Astrocyte of the hippocampus (primary cell): ENCODE measurements around the gene PTPRG.
A peak's percentile ranks its signal among the peaks of the same experiment; 100 is the strongest.

Experiments used
- DNase-seq: peaks from one replicate; pipeline ENCODE4 v3.0.0; 2011; ENCODE audit warnings: low read depth, low spot score

PTPRG gene

DNA sequence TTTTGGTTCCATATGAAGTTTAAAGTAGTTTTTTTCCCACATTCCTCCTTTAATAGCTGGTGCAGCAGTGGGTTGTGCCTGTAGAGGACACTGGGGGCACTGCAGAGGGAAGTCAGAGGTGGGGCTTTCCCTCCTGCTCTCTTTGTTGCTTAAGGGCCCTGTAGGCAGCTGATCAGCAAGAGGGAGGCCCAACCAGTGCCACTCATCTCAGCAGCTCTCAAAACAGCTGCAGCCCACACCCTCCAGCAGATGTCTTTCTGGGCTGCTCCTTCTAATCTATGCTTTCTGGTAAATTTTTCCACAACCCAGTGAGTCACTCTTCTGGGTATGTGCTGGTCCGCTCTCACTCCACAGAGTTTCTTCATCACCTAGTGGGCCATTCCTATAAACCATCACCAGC lies 548.2 kb downstream of the PTPRG start:
- peak; percentile 82 for DNase-seq

DNA sequence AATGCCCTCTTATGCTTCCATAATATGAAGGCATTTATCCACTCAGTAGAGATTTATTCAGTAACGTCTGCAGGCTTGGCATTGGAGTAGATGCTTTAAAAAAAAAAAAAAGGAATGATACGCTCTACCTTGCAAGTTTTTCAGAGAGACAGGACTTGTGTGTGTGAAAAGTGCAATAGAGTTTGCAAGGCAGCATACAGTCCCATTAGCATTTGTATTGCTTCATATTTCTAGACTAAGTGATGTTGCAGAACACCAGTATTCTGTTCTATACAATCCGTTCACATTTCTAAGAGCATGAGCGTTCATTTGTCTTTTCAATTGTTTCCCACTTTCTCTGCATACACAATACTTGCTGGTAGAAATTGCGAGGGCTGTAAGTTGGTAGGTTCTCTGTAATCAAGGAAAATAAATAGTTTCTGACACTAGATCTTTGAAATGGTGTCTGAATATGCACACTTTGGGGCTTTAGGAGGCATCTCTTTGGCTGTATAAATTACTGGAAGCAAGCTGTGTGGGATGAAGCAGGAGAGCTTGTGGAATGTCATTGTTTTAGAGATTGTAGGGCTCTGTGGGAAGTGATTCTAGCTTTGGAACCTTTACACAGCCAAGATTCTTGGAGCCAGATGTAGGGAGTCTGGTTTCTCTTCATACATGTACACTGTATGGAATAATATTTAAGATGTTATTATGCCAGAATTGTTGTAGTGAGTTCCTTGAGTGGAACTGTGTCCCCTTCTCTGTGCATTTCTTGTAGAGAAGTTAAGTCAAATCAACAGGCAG lies 549.3 kb downstream of the PTPRG start:
- peak; percentile 29 for DNase-seq

DNA sequence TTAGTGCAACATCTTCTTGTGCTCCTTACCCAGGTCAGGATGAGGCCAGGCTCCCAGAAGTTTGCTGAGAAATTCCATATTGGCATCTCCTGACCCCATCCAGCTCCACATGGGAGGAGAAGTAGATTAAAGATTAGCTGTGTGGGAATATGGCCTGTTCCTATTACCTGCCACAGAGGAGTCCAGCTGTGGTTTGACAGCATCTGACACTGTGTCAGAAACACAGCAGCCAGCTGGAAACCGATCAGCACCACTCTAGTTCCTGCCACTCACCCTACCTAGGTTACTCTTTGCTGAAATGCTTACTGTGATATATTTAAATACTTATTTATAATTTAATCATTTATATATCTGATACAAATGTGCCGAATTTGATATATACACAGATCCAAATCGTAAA lies 551.7 kb downstream of the PTPRG start:
- DNase-seq: no peak

DNA sequence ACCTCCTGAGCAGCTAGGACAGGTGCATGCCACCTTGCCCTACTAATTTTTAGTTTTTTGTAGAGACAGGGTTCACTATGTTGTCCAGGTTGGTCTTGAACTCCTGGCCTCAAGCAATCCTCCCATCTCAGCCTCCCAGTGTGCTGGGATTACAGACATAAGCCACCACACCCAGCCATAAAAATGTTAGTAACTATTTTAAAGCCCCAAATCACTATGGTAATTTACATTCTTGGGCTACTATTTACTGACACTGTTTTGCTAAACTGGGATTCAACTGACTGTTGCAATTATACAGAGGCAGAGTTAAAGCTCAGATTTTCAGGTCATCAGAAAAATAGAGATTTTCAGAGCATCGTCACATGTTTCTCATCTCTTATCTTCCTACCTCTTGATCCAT lies 553.4 kb downstream of the PTPRG start:
- DNase-seq: no peak

DNA sequence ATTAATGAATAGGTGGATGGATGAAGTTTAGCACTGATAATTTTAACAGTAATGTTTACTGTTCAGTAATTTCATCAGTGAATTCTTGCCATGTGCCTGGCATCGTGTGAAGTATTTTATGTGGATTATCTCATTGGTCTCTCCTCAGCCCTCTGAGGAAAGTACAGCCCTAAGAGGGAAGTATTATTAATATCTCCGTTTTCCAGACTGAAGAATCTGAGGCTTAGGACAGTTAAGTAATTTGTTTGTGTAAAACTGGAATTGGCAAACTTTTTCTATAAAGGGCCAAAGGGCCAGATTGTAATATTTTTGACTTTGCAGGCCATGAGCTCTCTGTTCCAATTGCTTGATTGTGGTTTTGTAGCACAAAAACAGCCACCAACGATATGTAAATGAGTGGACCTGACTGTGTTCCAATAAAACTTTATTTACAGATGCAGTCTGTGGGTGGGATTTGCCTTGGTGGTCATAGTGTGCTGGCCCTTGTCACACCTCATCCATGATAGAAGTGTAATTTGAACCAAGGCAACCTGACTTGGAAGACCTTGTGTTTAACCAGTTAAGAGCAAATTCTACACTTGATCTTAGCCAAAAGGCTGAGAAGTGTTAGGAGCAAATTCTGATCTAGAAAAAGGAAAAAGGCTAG lies 556.7 kb downstream of the PTPRG start:
- no peak for DNase-seq

DNA sequence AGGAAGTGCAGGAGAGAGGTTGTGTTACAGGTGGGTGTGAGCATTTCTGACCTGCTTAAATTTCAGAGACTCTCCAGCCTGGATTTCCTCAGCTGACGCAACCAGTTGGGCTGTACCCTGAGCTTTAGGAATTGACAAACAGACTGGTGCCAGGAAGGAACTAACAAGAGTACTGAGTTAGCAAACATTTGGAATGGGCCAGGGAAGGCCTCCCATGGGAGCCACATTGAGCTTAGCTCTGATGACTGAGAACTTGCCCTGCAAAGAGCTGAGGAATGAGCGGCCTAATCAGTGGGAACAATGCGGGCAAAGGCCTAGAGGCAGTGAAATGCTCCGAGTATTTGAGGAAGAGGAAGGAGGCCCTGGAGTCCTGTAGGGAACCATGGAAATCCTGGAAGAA lies 557.8 kb downstream of the PTPRG start:
- DNase-seq: no peak

DNA sequence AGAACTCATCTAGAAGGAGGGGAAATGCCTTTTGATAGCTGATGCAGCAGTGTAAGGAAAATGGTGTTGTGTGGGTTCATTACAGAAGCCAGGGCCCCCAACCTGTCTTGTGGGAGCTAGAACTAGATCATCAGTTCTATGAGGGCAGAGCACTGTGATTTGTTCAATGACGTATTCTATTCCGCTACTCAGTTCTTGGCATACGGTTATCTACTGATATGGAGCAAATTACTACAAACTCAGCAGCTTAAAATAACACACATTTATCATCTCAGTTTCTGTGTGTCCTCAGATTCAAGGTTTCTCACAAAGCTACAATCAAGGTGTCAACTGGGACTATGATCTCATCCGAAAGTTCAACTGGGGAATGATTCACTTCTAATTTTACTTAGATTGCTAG lies 561.4 kb downstream of the PTPRG start:
- no peak for DNase-seq

DNA sequence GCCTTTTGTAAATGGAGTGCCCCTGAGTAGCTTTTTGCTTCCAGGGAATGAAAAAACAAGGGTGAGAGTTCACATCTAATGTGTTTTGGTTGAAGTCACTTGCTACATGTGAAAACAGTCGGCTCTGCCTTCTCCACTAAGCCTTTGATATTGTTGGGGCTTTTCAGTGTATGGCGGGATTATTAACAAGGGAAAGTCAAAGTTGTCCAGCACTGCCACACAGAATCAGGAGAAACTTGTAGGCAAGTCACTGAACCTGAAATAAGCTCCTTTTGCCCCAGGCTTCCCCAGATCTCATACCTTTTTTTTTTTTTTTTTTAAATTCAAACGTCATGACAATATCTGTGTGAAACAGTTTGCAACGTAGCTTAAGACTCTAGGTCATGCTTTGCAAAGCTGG lies 564.0 kb downstream of the PTPRG start:
- no peak for DNase-seq

DNA sequence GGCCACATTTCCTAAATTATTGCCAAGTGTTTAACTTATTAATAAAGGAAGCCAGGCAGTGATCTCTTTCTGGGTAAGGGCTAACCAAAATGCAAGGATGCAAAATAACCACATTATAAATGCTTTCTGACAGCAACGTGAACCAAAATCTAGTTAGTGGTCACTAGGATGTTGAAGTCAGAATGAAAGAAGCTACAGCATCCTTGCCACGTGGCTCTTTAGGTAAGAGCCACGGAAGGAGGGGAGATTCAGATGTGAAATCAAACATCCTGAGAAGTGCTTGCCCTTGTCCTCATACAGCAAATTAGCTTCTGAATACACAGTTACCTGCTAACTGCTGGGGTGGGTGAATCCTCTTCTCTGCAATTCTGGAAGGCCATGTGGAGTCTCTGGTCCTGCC lies 565.7 kb downstream of the PTPRG start:
- no peak for DNase-seq

DNA sequence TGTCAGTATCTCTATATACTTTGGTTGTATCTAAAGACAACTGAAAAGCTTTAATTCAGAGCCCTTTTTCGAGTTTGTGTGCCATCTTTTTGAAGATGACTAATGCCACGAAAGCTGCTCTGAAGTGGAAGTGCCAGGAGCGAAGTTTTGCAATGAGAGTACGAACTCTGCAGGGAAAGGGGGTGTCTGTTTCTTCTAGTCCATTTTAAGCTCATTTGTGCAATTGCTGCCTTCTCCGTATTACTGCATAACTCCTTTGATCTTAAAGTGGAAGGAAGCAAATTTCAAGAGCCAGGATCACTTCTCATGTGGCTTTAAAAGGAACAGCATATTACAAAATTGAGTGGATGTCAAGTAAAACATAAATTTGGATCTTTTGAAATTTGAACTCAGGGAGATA lies 566.7 kb downstream of the PTPRG start:
- no peak for DNase-seq

DNA sequence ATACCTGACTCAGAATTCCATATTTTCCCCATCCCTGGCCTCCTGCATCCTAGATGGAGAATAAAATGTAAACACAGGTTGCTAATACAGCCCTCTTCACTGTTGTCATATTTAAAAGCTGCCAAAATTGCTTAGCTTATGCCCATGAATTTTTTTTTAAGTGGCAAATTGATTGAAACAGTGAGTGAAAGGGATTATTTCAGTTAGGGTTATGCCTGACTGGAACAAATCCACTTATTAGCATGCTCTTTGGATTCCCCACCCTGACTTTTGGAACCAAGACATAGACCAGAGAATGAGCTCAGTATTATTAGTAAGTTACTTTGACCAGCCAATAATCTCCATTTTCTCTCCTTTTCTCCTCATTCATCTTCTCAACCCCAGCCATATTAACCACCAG lies 567.3 kb downstream of the PTPRG start:
- DNase-seq: no peak

DNA sequence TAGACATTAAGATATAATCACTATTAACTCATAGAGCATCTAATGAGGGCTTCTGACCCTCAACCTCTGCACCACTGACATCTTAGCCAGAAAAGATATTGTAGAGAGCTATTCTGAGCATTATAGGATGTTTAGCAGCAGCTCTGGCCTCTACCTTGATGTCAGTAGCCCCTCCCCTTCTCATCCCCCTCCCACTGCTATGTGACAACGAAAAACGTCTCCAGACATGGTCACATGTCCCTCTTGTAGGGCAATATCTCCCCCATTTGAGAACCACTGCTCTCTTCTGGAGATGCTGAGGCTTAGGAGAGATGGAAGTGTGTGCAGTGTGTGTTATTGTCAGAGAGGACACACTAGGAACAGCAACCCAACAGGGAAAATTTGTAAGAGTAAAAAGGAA lies 569.7 kb downstream of the PTPRG start:
- DNase-seq: no peak

DNA sequence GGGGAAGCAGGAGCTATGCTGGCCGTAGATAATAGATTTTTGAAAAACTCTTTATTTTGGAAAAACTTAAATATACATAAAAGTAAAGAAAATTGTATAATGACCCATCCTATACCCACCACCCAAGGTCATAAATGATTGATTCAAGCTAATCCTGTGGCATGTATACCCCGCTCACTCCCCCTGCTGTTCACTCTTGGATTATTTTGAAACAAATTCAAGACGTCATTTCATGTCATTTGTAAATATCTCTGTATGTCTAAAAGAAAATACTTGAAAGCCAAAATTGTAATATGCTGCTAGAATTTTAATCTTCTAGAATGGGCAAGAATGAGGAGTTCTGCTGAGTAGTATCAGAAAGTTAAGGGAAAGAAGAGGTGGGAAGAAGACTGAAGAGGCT lies 570.2 kb downstream of the PTPRG start:
- DNase-seq: peak; percentile 42

DNA sequence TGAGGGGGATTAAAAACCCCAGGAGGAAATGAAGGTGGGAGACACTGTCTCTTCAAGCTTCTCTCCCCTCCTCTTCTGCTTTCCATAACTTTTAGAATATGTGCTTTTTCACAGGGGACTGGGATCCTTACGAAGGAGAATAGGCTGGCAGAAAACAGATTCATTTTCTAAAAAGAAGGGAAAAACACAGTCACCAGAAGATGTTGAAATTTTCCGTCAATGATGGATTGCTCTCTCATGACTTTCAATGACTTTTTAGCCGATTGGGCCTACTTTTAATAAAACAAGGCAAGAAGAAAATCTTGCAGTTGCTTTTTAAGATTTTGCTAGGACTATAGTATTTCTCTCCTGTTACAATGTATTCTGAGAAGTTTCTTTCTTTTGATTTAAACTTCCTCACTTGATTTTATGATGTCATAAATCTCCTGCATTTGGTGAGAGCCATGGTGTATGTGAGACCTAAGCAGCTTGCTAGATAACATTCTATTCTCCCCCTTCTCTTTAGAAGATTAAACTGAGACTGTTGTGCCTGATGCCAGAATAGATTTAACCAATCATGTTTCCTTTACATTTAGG lies 570.7 kb downstream of the PTPRG start:
- DNase-seq: no peak

DNA sequence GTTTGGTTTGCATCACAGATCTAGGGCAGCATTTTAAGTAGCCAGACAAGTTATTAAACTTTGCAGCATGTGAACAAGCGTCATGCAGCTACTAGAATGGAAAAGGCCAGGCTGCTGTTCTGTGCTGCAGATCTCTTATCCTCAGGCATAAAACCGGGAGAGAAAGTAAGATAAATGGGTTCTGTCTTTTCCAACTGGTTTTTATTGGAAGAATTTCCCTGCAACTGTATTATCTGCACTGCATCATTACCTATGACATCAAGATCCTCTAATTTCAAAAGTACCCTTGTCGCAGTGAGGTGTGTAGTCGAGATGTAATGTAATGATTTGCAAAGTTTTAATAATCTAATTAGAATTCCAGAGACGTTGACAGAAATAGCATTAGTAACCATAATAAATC lies 571.6 kb downstream of the PTPRG start:
- no peak for DNase-seq

DNA sequence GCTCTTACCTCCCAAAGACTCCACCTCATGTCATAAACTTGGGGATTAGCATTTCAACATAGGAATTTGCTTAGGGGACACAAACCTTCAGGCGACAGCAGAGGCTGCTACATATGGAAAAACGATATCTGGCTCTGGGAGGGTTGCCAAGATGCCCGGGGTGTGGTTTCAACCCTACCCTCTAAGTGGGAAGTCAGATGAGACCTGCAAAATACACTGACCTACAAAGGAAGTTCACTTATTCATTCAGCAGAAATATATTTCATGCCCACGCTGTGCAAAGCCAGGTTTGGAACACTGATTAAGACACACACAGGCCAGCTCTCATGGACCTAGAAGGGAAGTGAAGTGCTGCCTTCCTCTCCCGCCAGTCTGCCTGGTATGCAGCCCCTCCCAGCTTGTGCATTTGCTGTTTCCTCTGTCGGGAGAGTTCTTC lies 572.7 kb downstream of the PTPRG start:
- DNase-seq: peak; percentile 14

DNA sequence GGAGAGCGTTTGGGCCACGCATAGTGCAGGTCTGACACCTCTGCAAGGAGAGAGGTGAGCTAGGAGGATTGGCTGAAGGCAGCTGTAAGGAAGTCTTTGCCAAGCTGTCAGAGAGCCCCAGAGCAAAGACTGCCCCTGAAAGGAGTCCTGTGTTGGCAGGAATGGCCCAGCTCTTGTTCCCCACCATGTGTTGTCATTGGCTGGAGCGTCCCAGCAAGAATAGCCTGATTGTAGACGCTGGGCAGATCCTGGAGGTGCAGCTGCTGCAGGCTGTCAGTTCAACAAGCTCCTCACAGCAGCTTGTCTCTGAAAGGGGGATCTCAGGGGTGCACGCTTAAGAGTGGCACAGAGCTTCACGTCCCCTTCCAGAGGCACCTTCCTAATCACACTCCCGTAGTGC lies 574.4 kb downstream of the PTPRG start:
- DNase-seq: no peak

DNA sequence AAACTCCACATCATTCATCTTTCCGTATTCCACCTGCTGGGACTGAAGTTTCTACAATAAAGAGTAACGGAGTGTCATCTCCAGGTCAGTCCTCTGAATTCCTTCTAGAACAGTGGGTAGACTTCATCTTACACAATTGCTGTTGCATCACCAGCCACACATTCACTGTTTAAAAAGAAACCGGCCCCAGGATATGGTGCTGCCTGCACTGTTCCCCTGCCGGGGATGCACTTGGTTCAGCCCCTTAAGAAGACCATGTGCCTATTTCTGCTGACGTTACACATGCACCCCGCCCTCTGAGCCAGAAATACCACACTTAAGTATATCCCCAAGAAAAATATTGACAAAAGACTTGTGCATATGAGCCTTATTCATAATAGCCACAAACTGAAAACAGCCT lies 578.6 kb downstream of the PTPRG start:
- no peak for DNase-seq

DNA sequence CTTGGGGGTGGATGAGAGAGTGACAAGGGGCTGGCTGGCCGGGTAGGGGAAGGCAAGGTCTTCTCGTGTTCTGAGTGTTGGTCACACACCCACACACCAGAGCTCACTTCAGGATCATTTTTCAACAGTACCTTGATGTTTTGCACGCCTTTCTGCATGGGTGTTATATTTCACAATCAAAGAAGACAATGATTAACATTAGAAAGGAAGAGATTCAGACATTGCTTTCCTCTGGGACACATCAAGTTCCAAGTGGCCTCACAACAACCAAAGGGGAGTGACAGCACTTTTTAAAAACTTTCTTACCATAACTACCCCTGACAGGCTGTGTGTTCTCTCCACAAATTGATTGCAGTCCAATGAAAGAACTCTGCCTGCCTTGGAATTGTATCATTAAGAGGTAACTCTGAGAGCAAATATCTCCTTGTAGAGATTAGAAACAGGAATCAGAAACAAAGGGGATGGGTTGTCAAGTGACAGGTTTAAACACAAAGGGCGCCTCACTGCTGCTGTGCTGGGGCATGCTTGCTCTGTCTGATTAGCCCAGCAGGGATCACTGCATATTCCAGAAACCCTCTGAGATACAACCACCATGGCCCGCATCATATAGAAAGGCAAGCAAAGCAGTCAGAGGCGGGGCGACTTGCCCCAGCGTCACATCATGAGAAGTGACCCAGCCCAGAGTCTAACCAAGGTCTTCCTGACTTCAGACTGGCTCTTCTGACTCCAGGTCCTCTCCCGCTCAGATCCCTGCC lies 581.1 kb downstream of the PTPRG start:
- no peak for DNase-seq

DNA sequence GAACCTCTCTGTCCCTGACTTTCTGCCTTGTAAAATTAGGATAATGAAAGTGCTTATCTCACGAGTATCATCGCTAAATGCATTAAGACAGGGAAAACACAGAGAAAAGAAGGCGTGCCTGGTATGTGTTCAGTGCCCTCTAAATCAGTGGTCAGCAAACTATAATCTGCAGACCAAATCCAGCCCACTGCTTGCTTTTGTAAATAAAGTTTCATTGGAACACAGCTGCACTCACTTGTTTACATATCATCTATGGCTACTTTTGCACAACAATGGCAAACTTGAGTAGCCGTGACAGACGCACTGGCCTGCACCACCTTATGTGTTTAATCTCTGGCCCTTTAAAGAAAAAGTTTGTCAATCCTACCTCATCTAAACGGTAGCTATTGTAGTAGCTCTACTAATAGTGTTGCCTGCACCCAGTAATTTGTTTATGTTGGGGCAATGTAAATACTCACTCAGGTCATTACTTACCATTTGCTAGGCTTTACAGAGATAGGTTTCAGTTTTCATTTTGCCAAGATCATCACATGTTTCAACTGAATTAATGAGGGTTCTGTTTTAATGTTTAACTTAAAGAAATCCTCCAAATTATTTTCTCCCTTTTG lies 582.6 kb downstream of the PTPRG start:
- no peak for DNase-seq

DNA sequence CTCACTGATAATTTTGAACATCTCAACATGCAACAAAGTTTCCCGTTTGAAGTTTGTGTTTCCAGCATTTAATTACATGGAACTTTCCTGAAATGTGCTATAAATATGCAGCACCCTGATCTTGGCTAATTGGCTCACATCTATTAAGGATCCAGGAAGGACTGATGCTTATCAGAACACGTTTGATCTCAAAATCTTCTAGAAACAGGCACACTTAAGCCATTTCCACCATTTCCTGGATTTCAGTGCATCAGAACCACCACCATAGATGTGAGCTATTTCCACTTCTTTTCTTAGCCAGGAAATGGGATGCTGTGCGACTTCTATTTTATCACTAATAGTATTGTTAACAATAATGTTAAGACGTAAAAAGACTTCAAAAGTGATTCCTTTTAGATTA lies 583.1 kb downstream of the PTPRG start:
- no peak for DNase-seq
